Activated CD4-positive, alpha-beta T cell treated with anti-CD3 and anti-CD28 coated beads, Interleukin-2, amount 50 U/mL, for 48 hours (primary cell): ENCODE measurements around the gene GRB2.

ENCODE experiments used
- DNase-seq, 2 experiments: peaks; one replicate each; pipeline ENCODE4 v3.0.0-alpha.2; 2020

Gene GRB2

DNA sequence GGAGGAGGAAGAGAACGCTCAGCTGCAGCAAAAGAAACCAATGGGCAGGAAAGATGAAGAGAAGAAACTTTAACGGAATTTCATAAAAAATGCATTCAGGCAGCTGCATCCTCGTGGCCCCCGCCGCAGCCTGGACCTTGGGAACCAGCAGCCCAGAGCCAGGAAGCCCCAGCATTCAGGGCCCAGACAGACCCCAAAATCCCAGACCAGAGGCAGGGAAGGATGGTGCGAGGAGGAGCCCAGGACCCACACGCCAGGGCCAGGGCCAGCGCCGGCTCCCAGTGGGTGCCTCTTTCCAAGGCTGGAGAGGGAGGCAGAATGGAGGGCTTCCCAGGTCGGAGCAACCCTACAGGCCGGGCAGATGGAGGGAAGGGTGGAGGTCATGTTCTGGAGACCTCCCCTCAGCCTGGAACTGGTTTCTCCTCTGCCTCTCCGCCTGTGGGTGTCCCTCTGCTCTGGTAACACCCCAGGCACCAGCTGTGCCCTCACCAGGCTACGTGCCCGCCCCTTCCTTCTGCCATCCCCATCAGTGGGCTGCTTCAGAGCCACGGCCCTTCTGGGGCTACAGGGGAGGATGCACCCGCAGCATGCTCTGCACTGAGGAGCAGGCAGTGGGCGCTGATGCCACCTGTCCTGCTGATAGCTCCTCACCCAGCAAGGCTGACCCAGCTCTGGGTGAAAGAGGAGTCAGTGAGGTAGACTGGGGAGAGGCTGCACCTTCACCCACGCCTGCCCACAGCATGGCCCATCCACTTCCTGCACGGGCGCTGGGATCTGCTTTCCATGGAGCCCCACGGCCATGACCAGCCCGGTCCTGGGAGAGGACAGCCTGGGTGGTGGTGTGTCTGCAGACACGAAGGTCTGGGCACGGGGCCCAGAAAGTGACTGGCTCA, 133.3 kb downstream of the GRB2 start:
- DNase-seq = peak; percentile 26 to 36

DNA sequence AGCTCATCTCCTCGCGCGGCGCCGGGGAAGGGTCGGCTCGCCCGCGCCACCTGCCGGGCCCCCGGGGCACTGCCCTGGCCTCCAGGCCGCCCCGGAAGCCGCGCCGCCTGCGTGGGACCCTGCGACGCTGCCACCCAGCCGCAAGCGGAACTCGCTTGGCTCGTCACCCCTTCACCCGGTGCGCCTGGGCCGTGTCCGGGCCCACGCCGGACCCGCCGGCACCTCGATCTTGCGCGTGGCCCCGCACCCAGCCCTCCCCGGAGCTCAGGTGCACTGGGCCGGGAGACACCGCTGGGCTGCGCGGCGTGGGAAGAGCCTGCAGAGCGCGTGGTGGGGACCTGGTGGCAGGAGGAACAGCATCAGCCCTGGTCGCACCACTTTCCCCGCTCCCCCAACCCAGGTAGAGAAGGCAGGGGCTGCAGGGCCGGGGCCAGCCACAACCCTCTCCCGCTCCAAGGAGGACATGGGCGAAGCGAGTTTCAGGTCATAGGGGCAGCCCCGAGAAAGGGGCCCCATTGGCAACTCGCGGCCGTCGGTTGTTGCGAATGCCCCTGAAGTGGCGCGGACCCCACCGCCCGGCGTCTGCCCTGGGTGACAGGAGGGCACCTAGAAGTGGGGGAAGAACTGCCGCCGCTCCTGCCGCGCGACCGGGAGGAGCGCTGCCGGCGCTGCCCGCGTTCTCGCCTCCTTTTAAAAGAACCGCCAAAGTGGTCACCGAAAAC, 134.1 kb downstream of the GRB2 start:
- peak; percentile 84 to 87 for DNase-seq

DNA sequence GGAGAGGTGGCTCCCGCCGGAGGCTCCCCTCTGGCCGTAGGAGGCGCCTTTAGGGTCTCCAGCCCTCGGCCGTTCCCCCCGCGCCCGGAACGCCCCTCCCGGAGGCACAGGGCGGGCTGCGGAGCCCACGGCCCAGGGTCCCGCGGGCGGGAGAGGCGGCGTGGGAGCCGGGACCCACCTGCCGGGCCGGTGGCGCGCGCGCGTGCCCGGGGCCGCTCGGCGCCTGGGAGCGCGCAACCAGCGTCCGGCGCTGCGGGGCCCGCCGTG, 134.6 kb downstream of the GRB2 start, which contains the start of gene MIF4GD:
TSS of gene MIF4GD (minus strand) at position 266 of the 267 bp plus-strand sequence. CDS start 1,036 bp downstream, outside the sequence.
- DNase-seq = no peak

GRCh38 chr17:75270218-75270965, 135.1 kb downstream of the GRB2 start:
- DNase-seq = peak; percentile 71 to 75

DNA sequence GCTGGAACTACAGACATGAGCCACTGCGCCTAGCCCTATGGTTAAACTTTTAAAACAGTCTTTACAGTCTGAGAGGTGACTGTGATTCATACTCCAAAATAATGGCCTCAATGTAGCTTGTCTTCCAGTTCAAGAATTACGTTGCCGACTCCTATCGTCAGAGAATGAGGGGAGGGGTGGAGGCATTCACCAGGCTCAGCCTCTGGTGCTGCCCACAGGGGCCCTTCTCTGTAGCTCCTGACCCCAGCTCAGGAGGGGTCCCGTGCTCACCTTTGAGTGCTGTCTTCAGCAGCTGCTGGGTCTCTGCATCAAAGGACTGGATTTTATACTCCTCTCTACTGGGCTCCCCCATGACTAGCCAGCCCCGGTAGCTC, 135.6 kb downstream of the GRB2 start:
- no peak for DNase-seq
